Measurements from ENCODE around the gene GET3. TPM values are rescaled to one million over a fixed set of nuclear protein-coding genes. Genes with fewer than 3 reads are reported as not detected.

The GET3 gene
- total RNA-seq, 1 donor = 99.5 TPM

GRCh38 chr19:12787458-12787857, 50.2 kb downstream of the GET3 start:
- Histone ChIP-seq H3K27me3 (ENCODE audit: insufficient read depth, low read length) (no peaks in the 10 kb centered on the region), H3K4me1 (ENCODE audit: insufficient read depth, low read length) (peaks cover 37% of the 10 kb centered on the region), H3K27ac (ENCODE audit: low read depth, low read length) (no peak overlapping the region), H2AFZ (ENCODE audit: low read length) (no peak overlapping the region), H3K36me3 (ENCODE audit: insufficient read depth, low read length) (no peaks in the 10 kb centered on the region), H3K9me3 (ENCODE audit: low read depth, low read length) (no peaks in the 10 kb centered on the region), H4K20me1 (ENCODE audit: insufficient read depth, low read length) (peaks cover 9% of the 10 kb centered on the region), H3K79me2 (ENCODE audit: insufficient read depth, low read length) (peaks cover 12% of the 10 kb centered on the region), H3K4me2 (ENCODE audit: insufficient read depth, low read length) (no peak overlapping the region), H3K4me3 (ENCODE audit: insufficient read depth, low read length) (no peak overlapping the region)
- no peak for DNase-seq (ENCODE audit: insufficient read length, low spot score, missing footprints)
- TF ChIP-seq CTCF (IDR thresholded peaks at IDR 0.05; ENCODE audit: extremely low read depth, low read depth, low read length) = no peak

- Histone ChIP-seq H3K9me3 (ENCODE audit: low read depth, low read length) (no peaks in the 10 kb centered on the region), H3K27me3 (ENCODE audit: insufficient read depth, low read length) (no peaks in the 10 kb centered on the region), H3K27ac (ENCODE audit: low read depth, low read length) (peak overlapping the region; percentile 92), H3K4me2 (ENCODE audit: insufficient read depth, low read length) (peak overlapping the region; percentile 88), H3K4me3 (ENCODE audit: insufficient read depth, low read length) (peak overlapping the region; percentile 98), H4K20me1 (ENCODE audit: insufficient read depth, low read length) (peaks cover 12% of the 10 kb centered on the region), H3K79me2 (ENCODE audit: insufficient read depth, low read length) (peaks cover 19% of the 10 kb centered on the region), H2AFZ (ENCODE audit: low read length) (peak overlapping the region; percentile 28), H3K4me1 (ENCODE audit: insufficient read depth, low read length) (peaks cover 31% of the 10 kb centered on the region), H3K36me3 (ENCODE audit: insufficient read depth, low read length) (no peaks in the 10 kb centered on the region)
- no peak for DNase-seq (ENCODE audit: insufficient read length, low spot score, missing footprints)
- TF ChIP-seq CTCF (IDR thresholded peaks at IDR 0.05; ENCODE audit: extremely low read depth, low read depth, low read length) = no peak
Observed at GRCh38 chr19:12788042-12788681, 50.9 kb downstream of the GET3 start.

GRCh38 chr19:12788682-12789097, 51.4 kb downstream of the GET3 start:
- Histone ChIP-seq H3K27ac (ENCODE audit: low read depth, low read length) (peak overlapping the region; percentile 92), H3K4me2 (ENCODE audit: insufficient read depth, low read length) (peak overlapping the region; percentile 88), H3K9me3 (ENCODE audit: low read depth, low read length) (no peaks in the 10 kb centered on the region), H4K20me1 (ENCODE audit: insufficient read depth, low read length) (peaks cover 12% of the 10 kb centered on the region), H3K27me3 (ENCODE audit: insufficient read depth, low read length) (no peaks in the 10 kb centered on the region), H3K4me1 (ENCODE audit: insufficient read depth, low read length) (peaks cover 26% of the 10 kb centered on the region), H3K79me2 (ENCODE audit: insufficient read depth, low read length) (peaks cover 21% of the 10 kb centered on the region), H2AFZ (ENCODE audit: low read length) (peak overlapping the region; percentile 28), H3K4me3 (ENCODE audit: insufficient read depth, low read length) (peak overlapping the region; percentile 98), H3K36me3 (ENCODE audit: insufficient read depth, low read length) (no peaks in the 10 kb centered on the region)
- no peak for TF ChIP-seq CTCF (IDR thresholded peaks at IDR 0.05; ENCODE audit: extremely low read depth, low read depth, low read length)
- peak; percentile 95 for DNase-seq (ENCODE audit: insufficient read length, low spot score, missing footprints)

GRCh38 chr19:12789098-12789903, 52.0 kb downstream of the GET3 start:
- peaks cover 21% of the 10 kb centered on the region for H3K79me2 ChIP-seq (ENCODE audit: insufficient read depth, low read length)
- H2AFZ ChIP-seq (ENCODE audit: low read length) = peak overlapping the region; percentile 18
- peak overlapping the region; percentile 98 for H3K4me3 ChIP-seq (ENCODE audit: insufficient read depth, low read length)
- H3K9me3 ChIP-seq (ENCODE audit: low read depth, low read length) = no peaks in the 10 kb centered on the region
- H3K27me3 ChIP-seq (ENCODE audit: insufficient read depth, low read length) = no peaks in the 10 kb centered on the region
- peaks cover 28% of the 10 kb centered on the region for H3K4me1 ChIP-seq (ENCODE audit: insufficient read depth, low read length)
- peak overlapping the region; percentile 88 for H3K4me2 ChIP-seq (ENCODE audit: insufficient read depth, low read length)
- peak overlapping the region; percentile 92 for H3K27ac ChIP-seq (ENCODE audit: low read depth, low read length)
- peak; percentile 89 for DNase-seq (ENCODE audit: insufficient read length, low spot score, missing footprints)
- TF ChIP-seq CTCF (IDR thresholded peaks at IDR 0.05; ENCODE audit: extremely low read depth, low read depth, low read length) = no peak
- no peaks in the 10 kb centered on the region for H3K36me3 ChIP-seq (ENCODE audit: insufficient read depth, low read length)
- peaks cover 12% of the 10 kb centered on the region for H4K20me1 ChIP-seq (ENCODE audit: insufficient read depth, low read length)
